Thymus (tissue), 11 donors: ENCODE measurements around the gene CDK14. TPM values are rescaled to one million over a fixed set of nuclear protein-coding genes. Genes with fewer than 3 reads are reported as not detected.

ENCODE experiments used
- DNase-seq, 9 donors: peaks; one replicate each; pipeline ENCODE4 v3.0.0-alpha.2; 2013; ENCODE audit warnings: low spot score in 9 of 9, low read depth in 6 of 9, missing footprints in 1 of 9
- H3K27ac ChIP-seq, 2 donors: one replicate each; pipeline ENCODE4 v1.5.1; 2013; ENCODE audit warnings: control low read depth in 1 of 2, low read depth in 1 of 2, low read length in 1 of 2, mild to moderate bottlenecking in 1 of 2, moderate library complexity in 1 of 2
- H3K27me3 ChIP-seq, 2 donors: one replicate each; pipeline ENCODE4 v1.5.1; 2013; ENCODE audit warnings: low read length in 1 of 2; ENCODE audit not compliant: control insufficient read depth in 2 of 2, insufficient read depth in 1 of 2
- H3K36me3 ChIP-seq, 2 donors: one replicate each; pipeline ENCODE4 v1.5.1; 2013; ENCODE audit warnings: low read length in 1 of 2, mild to moderate bottlenecking in 1 of 2, moderate library complexity in 1 of 2; ENCODE audit not compliant: control insufficient read depth in 2 of 2, insufficient read depth in 2 of 2
- H3K4me1 ChIP-seq, 2 donors: one replicate each; pipeline ENCODE4 v1.5.1; 2013; ENCODE audit warnings: low read length in 2 of 2; ENCODE audit not compliant: control insufficient read depth in 2 of 2, insufficient read depth in 2 of 2
- H3K4me3 ChIP-seq, 2 donors: one replicate each; pipeline ENCODE4 v1.5.1; 2013; ENCODE audit warnings: low read length in 2 of 2, control low read depth in 1 of 2, mild to moderate bottlenecking in 1 of 2
- H3K9me3 ChIP-seq, 2 donors: one replicate each; pipeline ENCODE4 v1.5.1; 2013; ENCODE audit warnings: low read length in 1 of 2, mild to moderate bottlenecking in 1 of 2; ENCODE audit not compliant: control insufficient read depth in 2 of 2, insufficient read depth in 1 of 2
- WGBS: extraction: QIAGEN DNeasy Blood & Tissue Kit; methylation state at CpG from one replicate; pipeline ENCODE4 v1.1.7; 2013; 5-methylcytosine and 5-hydroxymethylcytosine counted together
- polyA plus RNA-seq: library from polyadenylated mRNA; stranded (reverse); fragments of 200-250 nt; gene quantifications from one replicate; pipeline ENCODE4 v1.2.3, GENCODE V29; 2013
- total RNA-seq: library from RNA; stranded (reverse); fragments of 120-200 nt; gene quantifications from one replicate; pipeline ENCODE4 v1.2.4, GENCODE V29; 2013
- donor health status: healthy.

CDK14 gene
- total and polyA plus RNA-seq, 2 donors = 7.6 to 9.0 TPM

GRCh38 chr7:91031757-91032156 lies 435.6 kb downstream of the CDK14 start:
- no peak for DNase-seq
- H3K9me3 ChIP-seq = no peaks in the 10 kb centered on the region
- 82% methylated on average over 4 of the region's 4 CpGs for WGBS
- H3K4me3 ChIP-seq = no peak overlapping the region
- H3K27me3 ChIP-seq = no peaks in the 10 kb centered on the region
- H3K27ac ChIP-seq = no peak overlapping the region
- H3K36me3 ChIP-seq = no peaks in the 10 kb centered on the region
- no peaks in the 10 kb centered on the region for H3K4me1 ChIP-seq

GRCh38 chr7:91033574-91033973 lies 437.5 kb downstream of the CDK14 start:
- DNase-seq = no peak
- WGBS = 92% methylated on average over 2 of the region's 2 CpGs
- H3K4me3 ChIP-seq = no peak overlapping the region
- no peaks in the 10 kb centered on the region for H3K4me1 ChIP-seq
- H3K36me3 ChIP-seq = no peaks in the 10 kb centered on the region
- no peaks in the 10 kb centered on the region for H3K9me3 ChIP-seq
- H3K27me3 ChIP-seq = no peaks in the 10 kb centered on the region
- no peak overlapping the region for H3K27ac ChIP-seq

GRCh38 chr7:91034459-91035368 lies 438.6 kb downstream of the CDK14 start:
- no peak overlapping the region for H3K4me3 ChIP-seq
- no peaks in the 10 kb centered on the region for H3K4me1 ChIP-seq
- H3K9me3 ChIP-seq = no peaks in the 10 kb centered on the region
- no peak for DNase-seq
- no peaks in the 10 kb centered on the region for H3K36me3 ChIP-seq
- WGBS = 93% methylated on average over 1 of the region's 1 CpG
- no peaks in the 10 kb centered on the region for H3K27me3 ChIP-seq
- no peak overlapping the region for H3K27ac ChIP-seq

- DNase-seq = no peak
- Histone ChIP-seq H3K4me1 (no peaks in the 10 kb centered on the region), H3K27ac (no peak overlapping the region), H3K27me3 (no peaks in the 10 kb centered on the region), H3K4me3 (no peak overlapping the region), H3K36me3 (no peaks in the 10 kb centered on the region), H3K9me3 (no peaks in the 10 kb centered on the region)
- 95% methylated on average over 4 of the region's 4 CpGs for WGBS
These were observed 442.9 kb downstream of the CDK14 start for GRCh38 chr7:91039033-91039432.

- Histone ChIP-seq H3K36me3 (no peaks in the 10 kb centered on the region), H3K27me3 (no peaks in the 10 kb centered on the region), H3K27ac (no peak overlapping the region), H3K4me1 (no peaks in the 10 kb centered on the region), H3K9me3 (no peaks in the 10 kb centered on the region), H3K4me3 (no peak overlapping the region)
- no peak for DNase-seq
- WGBS = 84% methylated on average over 2 of the region's 2 CpGs
These were observed 445.0 kb downstream of the CDK14 start for GRCh38 chr7:91041141-91041540.

- H3K27ac ChIP-seq = no peak overlapping the region
- H3K27me3 ChIP-seq = no peaks in the 10 kb centered on the region
- WGBS = 98% methylated on average over 8 of the region's 8 CpGs
- no peak for DNase-seq
- no peaks in the 10 kb centered on the region for H3K36me3 ChIP-seq
- no peaks in the 10 kb centered on the region for H3K4me1 ChIP-seq
- H3K4me3 ChIP-seq = no peak overlapping the region
- H3K9me3 ChIP-seq = no peaks in the 10 kb centered on the region
These were observed 445.9 kb downstream of the CDK14 start for GRCh38 chr7:91041901-91042484.

- no peak overlapping the region for H3K27ac ChIP-seq
- no peaks in the 10 kb centered on the region for H3K4me1 ChIP-seq
- no peak for DNase-seq
- no peaks in the 10 kb centered on the region for H3K36me3 ChIP-seq
- H3K4me3 ChIP-seq = no peak overlapping the region
- no peaks in the 10 kb centered on the region for H3K27me3 ChIP-seq
- H3K9me3 ChIP-seq = no peaks in the 10 kb centered on the region
- 94% methylated on average over 1 of the region's 1 CpG for WGBS
These were observed 447.1 kb downstream of the CDK14 start for GRCh38 chr7:91043186-91043585.

- H3K27ac ChIP-seq = no peak overlapping the region
- WGBS = 96% methylated on average over 6 of the region's 6 CpGs
- no peaks in the 10 kb centered on the region for H3K27me3 ChIP-seq
- no peaks in the 10 kb centered on the region for H3K4me1 ChIP-seq
- no peak overlapping the region for H3K4me3 ChIP-seq
- H3K9me3 ChIP-seq = no peaks in the 10 kb centered on the region
- no peak for DNase-seq
- H3K36me3 ChIP-seq = no peaks in the 10 kb centered on the region
These were observed 448.0 kb downstream of the CDK14 start for GRCh38 chr7:91043924-91044645.

GRCh38 chr7:91045606-91046005 lies 449.5 kb downstream of the CDK14 start:
- no peak for DNase-seq
- no peaks in the 10 kb centered on the region for H3K36me3 ChIP-seq
- WGBS = 85% methylated on average over 1 of the region's 1 CpG
- H3K4me1 ChIP-seq = no peaks in the 10 kb centered on the region
- no peaks in the 10 kb centered on the region for H3K27me3 ChIP-seq
- H3K9me3 ChIP-seq = no peaks in the 10 kb centered on the region
- H3K27ac ChIP-seq = no peak overlapping the region
- no peak overlapping the region for H3K4me3 ChIP-seq
